Stomach (tissue), 4 donors: ENCODE data around the gene RRAS2.

Source experiments
- CTCF ChIP-seq, 7 experiments: fragments of 450-650 bp in 4 of 7; fragments of 200-600 bp in 3 of 7; sonication (generic) in 3 of 7; IDR thresholded peaks; one replicate each; pipeline ENCODE4 v1.5.1; 2016 to 2019; ENCODE audit warnings: antibody characterized with exemption in 7 of 7, control low read depth in 2 of 7, mild to moderate bottlenecking in 1 of 7
- POLR2A ChIP-seq, 4 donors: fragments of 450-650 bp; IDR thresholded peaks; one replicate each; pipeline ENCODE4 v1.6.1; 2016; ENCODE audit warnings: antibody characterized with exemption in 4 of 4, control low read depth in 2 of 4, mild to moderate bottlenecking in 1 of 4, moderate library complexity in 1 of 4

- TF ChIP-seq CTCF (IDR thresholded peaks at IDR 0.05): no peak
- no peak for TF ChIP-seq POLR2A (IDR thresholded peaks at IDR 0.05)
Measured at GRCh38 chr11:14244926-14245325, 114.1 kb downstream of the RRAS2 start.
